Astrocyte (in vitro differentiated cells and primary cell): ENCODE results near the gene TBXAS1.

Experiments used
- CTCF ChIP-seq: IDR thresholded peaks from 2 replicates; pipeline ENCODE4 v1.5.1; 2011; ENCODE audit warnings: low read depth, mild to moderate bottlenecking, inconsistent platforms, low read length, moderate library complexity; ENCODE audit not compliant: insufficient read depth
- EZH2 ChIP-seq: IDR thresholded peaks from 2 replicates; pipeline ENCODE4 v1.6.1; 2012; ENCODE audit warnings: mild to moderate bottlenecking, low read length, inconsistent platforms; ENCODE audit not compliant: insufficient read depth

- TF ChIP-seq EZH2, result no peak
- TF ChIP-seq CTCF, result no peak
Measured at GRCh38 chr7:139976838-139977656, 148.0 kb downstream of the TBXAS1 start.
